ENCODE measurements around the gene SH3D19.
"Not testable (repeated sequence)": the region's sequence is repeated elsewhere in the genome, so short reads cannot be mapped to it uniquely, and the experiment has no call there.

Gene SH3D19

DNA sequence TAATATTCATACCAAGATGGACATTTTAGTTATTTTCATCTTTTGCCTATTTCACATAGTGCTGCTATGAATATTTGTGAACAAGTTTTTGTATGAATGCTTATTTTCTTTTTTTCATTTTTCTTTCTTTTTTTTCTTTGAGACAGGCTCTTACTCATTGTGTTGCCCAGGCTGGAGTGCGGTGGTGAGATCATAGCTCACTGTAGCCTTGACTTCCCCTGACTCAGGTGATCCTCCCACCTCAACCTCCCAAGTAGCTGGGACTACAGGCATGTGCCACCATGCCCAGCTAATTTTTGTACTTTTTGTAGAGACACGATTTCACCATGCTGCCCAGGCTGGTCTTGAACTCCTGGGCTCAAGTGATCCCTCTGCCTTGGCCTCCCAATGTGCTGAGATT lies 247.4 kb downstream of the SH3D19 start:
- not testable (repeated sequence) for H3K4me3 ChIP-seq (ENCODE audit: low read depth, low read length); DNase-seq (ENCODE audit: low read depth)

DNA sequence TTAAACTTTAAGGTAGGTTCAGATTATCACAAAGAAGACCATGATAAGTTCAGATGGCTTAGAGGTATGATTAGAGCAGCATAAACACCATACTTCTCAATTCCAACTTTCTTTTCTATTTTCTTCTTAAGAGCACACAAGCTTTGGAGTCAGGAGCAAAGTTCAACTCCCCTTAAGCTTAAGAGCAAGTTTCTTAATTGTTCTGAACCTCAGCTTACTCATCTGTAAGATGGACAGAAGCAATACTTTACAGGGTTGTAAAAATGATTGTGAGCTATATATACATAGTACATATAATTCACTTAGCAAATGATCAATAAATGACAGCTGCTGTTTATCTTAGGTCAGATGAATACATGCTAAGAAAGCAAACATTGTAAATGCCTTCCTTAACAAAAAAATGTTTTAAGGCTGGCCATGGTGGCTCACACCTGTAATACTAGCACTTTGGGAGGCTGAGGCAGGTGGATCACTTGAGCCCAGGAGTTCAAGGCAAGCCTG lies 250.9 kb downstream of the SH3D19 start:
- no peak overlapping the region for H3K4me3 ChIP-seq (ENCODE audit: low read depth, low read length)

More for the DNA sequence above, 250.9 kb downstream of the SH3D19 start:
- DNase-seq (ENCODE audit: low read depth) = no peak
